Naive B cell (primary cell): ENCODE data around the gene RDH12. TPM values are rescaled to one million over a fixed set of nuclear protein-coding genes. Genes with fewer than 3 reads are reported as not detected.
A peak's percentile ranks its signal among the peaks of the same experiment; 100 is the strongest.
"Not testable (repeated sequence)": the region's sequence is repeated elsewhere in the genome, so short reads cannot be mapped to it uniquely, and the experiment has no call there.

Source experiments
- ATAC-seq, 2 donors: fragments of 150-1000 bp; cut with Tn5 transposase; 2 replicates each; pipeline ENCODE4 v1.10.0; 2021; ENCODE audit warnings: low read depth in 2 of 2, mild to moderate bottlenecking in 2 of 2, moderate library complexity in 2 of 2
- DNase-seq: peaks from one replicate; pipeline ENCODE4 v3.0.0; 2022
- H3K27ac Mint-ChIP-seq, 6 donors: one replicate each; pipeline ENCODE4 v1.8.0; 2020 to 2022; ENCODE audit warnings: mild to moderate bottlenecking in 6 of 6, mixed read lengths in 6 of 6, moderate library complexity in 5 of 6, inconsistent platforms in 2 of 6
- H3K27me3 Mint-ChIP-seq, 3 donors: one replicate each; pipeline ENCODE4 v1.8.0; 2021 to 2022; ENCODE audit warnings: mixed read lengths in 3 of 3, mild to moderate bottlenecking in 1 of 3
- H3K36me3 Mint-ChIP-seq, 2 donors: one replicate each; pipeline ENCODE4 v1.8.0; 2020 to 2022; ENCODE audit warnings: mixed read lengths in 2 of 2, inconsistent platforms in 1 of 2, mild to moderate bottlenecking in 1 of 2
- H3K4me1 Mint-ChIP-seq, 3 donors: one replicate each; pipeline ENCODE4 v1.8.0; 2020 to 2022; ENCODE audit warnings: mixed read lengths in 3 of 3, inconsistent platforms in 1 of 3, mild to moderate bottlenecking in 1 of 3, moderate library complexity in 1 of 3
- H3K4me3 Mint-ChIP-seq, 8 donors: one replicate each; pipeline ENCODE4 v1.8.0; 2020 to 2022; ENCODE audit warnings: mild to moderate bottlenecking in 8 of 8, mixed read lengths in 8 of 8, moderate library complexity in 8 of 8, inconsistent platforms in 2 of 8
- H3K9me3 Mint-ChIP-seq, 7 donors: one replicate each; pipeline ENCODE4 v1.8.0; 2020 to 2022; ENCODE audit warnings: mixed read lengths in 7 of 7, mild to moderate bottlenecking in 5 of 7, inconsistent platforms in 2 of 7, moderate library complexity in 1 of 7
- polyA plus RNA-seq, 6 donors: library from polyadenylated mRNA; unstranded; fragments of 300-500 nt; fragmentation: Illumina TruSeq; gene quantifications; one replicate each; pipeline ENCODE4 v1.2.3, GENCODE V29; 2021; ENCODE audit warnings: low read depth in 6 of 6

The RDH12 gene
- polyA plus RNA-seq, 6 donors from 2014 or later = not detected

DNA sequence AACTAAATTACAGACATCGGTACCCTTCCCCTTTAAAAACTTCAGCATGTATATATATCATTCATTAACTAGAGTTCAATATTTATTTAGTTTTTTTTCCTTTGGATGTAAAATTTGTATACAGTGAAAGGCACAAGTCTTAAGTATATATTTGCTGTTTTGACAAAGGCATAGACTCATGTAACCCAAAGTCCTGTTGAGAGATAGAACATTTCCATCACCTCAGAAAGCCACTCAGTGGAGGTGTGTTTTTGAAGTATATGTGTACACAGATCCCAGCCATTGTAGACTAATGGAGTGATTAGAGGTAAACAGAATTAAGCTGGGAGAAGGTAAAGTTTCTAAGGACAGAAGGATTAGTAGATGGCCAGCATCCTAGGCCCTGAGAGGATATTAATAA, 15.4 kb downstream of the RDH12 start:
- Mint-ChIP-seq H3K36me3 (no peaks in the 10 kb centered on the region), H3K4me3 (no peak overlapping the region), H3K9me3 (peaks cover 0 to 3% (median 0%) of the 10 kb centered on the region in 7 donors), H3K4me1 (no peaks in the 10 kb centered on the region), H3K27ac (no peak overlapping the region), H3K27me3 (peaks cover 12 to 24% (median 14%) of the 10 kb centered on the region in 3 donors)
- ATAC-seq (no peak), DNase-seq (no peak)

DNA sequence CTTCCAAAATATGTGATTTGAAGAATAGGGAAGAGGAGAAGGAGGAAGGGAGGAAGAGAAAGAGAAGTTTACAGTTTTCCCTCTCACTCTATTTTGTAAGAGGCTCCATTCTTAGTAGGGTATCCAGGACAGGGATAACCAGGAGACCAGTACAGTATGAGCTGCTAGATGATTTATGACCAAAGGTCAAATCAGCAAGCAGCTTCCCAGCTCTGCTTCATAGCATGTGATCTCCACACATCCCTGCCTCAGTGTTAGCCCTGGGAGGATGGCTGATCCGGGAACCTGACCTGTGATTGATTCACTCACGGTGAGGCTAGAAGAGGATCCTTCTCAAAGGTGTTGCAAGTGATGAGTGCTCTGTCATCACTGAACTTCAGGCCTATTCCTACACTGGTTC, 16.6 kb downstream of the RDH12 start:
- Mint-ChIP-seq H3K4me3 (no peak overlapping the region), H3K4me1 (peaks cover 4 to 11% (median 9%) of the 10 kb centered on the region in 3 donors), H3K27ac (no peak overlapping the region), H3K36me3 (no peaks in the 10 kb centered on the region), H3K27me3 (peaks cover 23 to 32% (median 24%) of the 10 kb centered on the region in 3 donors), H3K9me3 (peaks cover 0 to 3% (median 0%) of the 10 kb centered on the region in 7 donors)
- DNase-seq = no peak
- no peak for ATAC-seq

DNA sequence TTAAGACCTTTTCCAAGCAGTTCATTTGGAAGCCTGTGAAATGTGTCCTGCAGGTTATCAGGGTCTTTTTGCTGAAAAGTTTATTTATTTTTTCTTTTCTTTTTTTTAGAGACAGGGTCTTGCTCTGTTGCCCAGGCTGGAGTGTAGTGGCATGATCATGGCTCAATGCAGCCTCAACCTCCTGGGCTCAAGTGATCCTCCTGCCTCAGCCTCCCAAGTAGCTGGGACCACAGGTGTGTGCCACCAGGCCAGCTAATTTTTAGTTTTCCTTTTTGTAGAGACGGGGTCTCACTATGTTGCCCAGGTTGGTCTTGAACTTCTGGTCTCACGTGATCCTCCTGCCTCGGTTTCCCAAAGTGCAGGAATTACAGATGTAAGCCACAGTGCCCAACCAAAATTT, 17.7 kb downstream of the RDH12 start:
- H3K27ac Mint-ChIP-seq, H3K9me3 Mint-ChIP-seq, H3K36me3 Mint-ChIP-seq, DNase-seq, H3K4me3 Mint-ChIP-seq, ATAC-seq: not testable (repeated sequence)
- peaks cover 27 to 40% (median 31%) of the 10 kb centered on the region in 3 donors for H3K27me3 Mint-ChIP-seq
- peaks cover 4 to 11% (median 9%) of the 10 kb centered on the region in 3 donors for H3K4me1 Mint-ChIP-seq

GRCh38 chr14:67719866-67720265, 18.2 kb downstream of the RDH12 start:
- Mint-ChIP-seq H3K4me3 (no peak overlapping the region), H3K4me1 (peaks cover 4 to 11% (median 9%) of the 10 kb centered on the region in 3 donors), H3K9me3 (peaks cover 0 to 3% (median 0%) of the 10 kb centered on the region in 7 donors), H3K27ac (no peak overlapping the region), H3K36me3 (no peaks in the 10 kb centered on the region), H3K27me3 (peaks cover 27 to 45% (median 36%) of the 10 kb centered on the region in 3 donors)
- ATAC-seq (no peak), DNase-seq (no peak)

GRCh38 chr14:67721875-67722274, 20.2 kb downstream of the RDH12 start:
- Mint-ChIP-seq H3K27me3 (peaks cover 45 to 63% (median 55%) of the 10 kb centered on the region in 3 donors), H3K4me3 (no peak overlapping the region), H3K27ac (peak overlapping the region in 1 of 6 donors; percentile 45), H3K9me3 (peaks cover 0 to 3% (median 0%) of the 10 kb centered on the region in 7 donors), H3K36me3 (peaks cover 0 to 4% of the 10 kb centered on the region in 2 donors), H3K4me1 (peaks cover 4 to 11% (median 9%) of the 10 kb centered on the region in 3 donors)
- ATAC-seq (no peak), DNase-seq (no peak)

DNA sequence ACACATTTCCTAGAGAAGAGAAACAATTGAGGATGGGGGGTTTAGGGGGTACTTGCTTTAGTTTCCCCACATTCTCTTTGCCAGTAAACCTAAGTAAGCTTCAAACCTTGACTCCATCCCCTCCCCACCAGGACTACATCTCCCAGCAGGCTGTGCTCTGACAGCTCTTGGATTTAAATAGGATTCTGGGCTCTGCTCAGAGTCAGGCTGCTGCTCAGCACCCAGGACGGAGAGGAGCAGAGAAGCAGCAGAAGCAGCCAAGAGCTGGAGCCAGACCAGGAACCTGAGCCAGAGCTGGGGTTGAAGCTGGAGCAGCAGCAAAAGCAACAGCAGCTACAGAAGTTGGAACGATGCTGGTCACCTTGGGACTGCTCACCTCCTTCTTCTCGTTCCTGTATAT, 20.6 kb downstream of the RDH12 start:
- ATAC-seq = no peak
- Mint-ChIP-seq H3K27ac (no peak overlapping the region), H3K36me3 (peaks cover 0 to 8% of the 10 kb centered on the region in 2 donors), H3K4me3 (peak overlapping the region in 1 of 8 donors; percentile 55), H3K9me3 (peaks cover 0 to 3% (median 0%) of the 10 kb centered on the region in 7 donors), H3K27me3 (peaks cover 46 to 66% (median 59%) of the 10 kb centered on the region in 3 donors), H3K4me1 (peaks cover 4 to 11% (median 9%) of the 10 kb centered on the region in 3 donors)
- no peak for DNase-seq

DNA sequence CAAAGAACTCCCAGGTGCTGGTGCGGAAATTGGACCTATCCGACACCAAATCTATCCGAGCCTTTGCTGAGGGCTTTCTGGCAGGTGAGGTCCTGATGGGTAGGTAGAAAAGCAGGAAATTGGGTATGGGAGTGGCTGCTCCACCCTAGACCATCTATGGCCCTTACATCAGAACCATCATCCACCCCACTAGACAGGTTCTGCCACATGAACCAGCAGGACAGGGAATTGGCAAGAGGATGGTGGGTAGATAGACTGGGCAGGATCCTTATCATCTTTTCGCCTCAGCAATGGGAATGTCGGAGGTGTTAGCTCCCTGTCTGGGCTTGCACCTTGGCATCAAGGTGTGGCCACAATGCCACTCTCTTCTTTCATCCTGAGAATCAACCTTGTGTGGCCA, 23.5 kb downstream of the RDH12 start:
- H3K27ac Mint-ChIP-seq = no peak overlapping the region

DNA sequence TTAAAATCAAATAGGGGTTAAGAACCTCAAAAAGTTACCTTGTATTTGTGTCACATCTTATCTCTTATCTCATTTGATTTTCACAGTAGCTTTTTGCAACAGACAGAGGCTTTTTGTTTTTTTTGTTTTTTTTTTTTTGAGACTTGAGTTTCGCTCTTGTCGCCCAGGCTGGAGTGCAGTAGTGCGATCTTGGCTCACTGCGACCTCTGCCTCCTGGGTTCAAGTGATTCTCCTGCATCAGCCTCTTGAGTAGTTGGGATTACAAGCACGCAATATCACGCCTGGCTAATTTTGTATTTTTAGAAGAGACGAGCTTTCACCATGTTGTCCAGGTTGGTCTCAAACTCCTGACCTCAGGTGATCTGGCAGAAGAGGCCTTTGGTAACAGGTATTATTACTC, 25.7 kb downstream of the RDH12 start:
- ATAC-seq (no peak), DNase-seq (no peak)
- Mint-ChIP-seq H3K27me3 (peaks cover 35 to 43% (median 43%) of the 10 kb centered on the region in 3 donors), H3K9me3 (peaks cover 0 to 3% (median 0%) of the 10 kb centered on the region in 7 donors), H3K4me3 (no peak overlapping the region), H3K4me1 (peaks cover 4 to 8% (median 8%) of the 10 kb centered on the region in 3 donors), H3K36me3 (peaks cover 0 to 10% of the 10 kb centered on the region in 2 donors), H3K27ac (no peak overlapping the region)

More for the DNA sequence above, 23.5 kb downstream of the RDH12 start:
- no peak overlapping the region for H3K4me3 Mint-ChIP-seq
- ATAC-seq (no peak), DNase-seq (no peak)
- peaks cover 4 to 11% (median 9%) of the 10 kb centered on the region in 3 donors for H3K4me1 Mint-ChIP-seq
- H3K9me3 Mint-ChIP-seq = peaks cover 0 to 3% (median 0%) of the 10 kb centered on the region in 7 donors
- peaks cover 46 to 63% (median 60%) of the 10 kb centered on the region in 3 donors for H3K27me3 Mint-ChIP-seq
- H3K36me3 Mint-ChIP-seq = peaks cover 0 to 10% of the 10 kb centered on the region in 2 donors

DNA sequence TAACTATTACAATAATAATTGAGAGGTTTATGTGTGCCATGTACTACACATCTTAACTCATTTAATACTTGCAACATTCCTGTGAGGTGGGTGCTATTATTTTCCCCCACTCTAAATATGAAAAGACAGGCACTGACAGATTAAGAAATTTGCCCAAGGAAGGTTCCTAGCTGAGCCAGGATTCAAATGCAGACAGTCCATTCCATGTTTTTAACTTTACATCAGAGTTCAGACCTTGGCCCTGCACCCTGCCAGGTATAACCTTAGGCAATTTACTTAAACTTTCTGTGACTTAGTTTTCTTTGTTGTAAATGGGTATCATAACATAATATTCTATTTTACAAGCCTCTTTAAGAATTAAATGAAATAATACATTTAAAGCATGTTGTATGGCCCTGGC, 26.6 kb downstream of the RDH12 start:
- Mint-ChIP-seq H3K36me3 (peaks cover 0 to 10% of the 10 kb centered on the region in 2 donors), H3K27ac (no peak overlapping the region), H3K9me3 (peaks cover 0 to 3% (median 0%) of the 10 kb centered on the region in 7 donors), H3K27me3 (peaks cover 27 to 36% (median 34%) of the 10 kb centered on the region in 3 donors), H3K4me1 (no peaks in the 10 kb centered on the region), H3K4me3 (no peak overlapping the region)
- ATAC-seq (no peak), DNase-seq (no peak)

DNA sequence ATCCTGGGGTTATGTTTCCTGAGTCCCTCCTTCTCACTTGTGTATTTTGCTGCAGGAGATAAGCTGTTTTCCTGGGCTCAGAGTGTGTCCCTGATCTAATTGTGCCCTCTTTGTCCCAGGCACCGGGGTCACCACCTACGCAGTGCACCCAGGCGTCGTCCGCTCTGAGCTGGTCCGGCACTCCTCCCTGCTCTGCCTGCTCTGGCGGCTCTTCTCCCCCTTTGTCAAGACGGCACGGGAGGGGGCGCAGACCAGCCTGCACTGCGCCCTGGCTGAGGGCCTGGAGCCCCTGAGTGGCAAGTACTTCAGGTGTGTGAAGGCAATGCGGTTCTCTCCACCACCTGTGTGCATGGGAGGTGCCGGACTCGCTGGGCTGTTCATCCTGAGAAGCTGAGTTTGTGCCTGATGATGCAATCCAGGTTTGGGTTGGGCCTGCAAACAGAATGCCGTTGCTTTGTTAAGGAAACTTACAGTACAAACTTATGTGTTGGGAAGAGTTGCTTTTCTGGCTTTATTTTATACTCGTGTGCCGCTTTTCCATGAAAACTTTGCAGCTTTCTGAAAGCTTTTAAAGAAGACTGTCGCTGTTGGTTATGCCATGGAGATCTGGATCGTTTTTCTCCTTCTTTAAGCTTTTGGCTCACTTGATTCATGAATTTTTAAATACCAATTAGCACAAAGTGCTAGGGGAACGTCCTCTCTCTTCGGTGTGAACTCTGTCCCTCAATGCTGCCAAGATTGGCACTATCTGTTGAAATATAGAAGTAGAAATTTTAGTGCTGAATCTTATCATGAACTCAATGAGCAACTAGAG, 27.6 kb downstream of the RDH12 start:
- DNase-seq = no peak
- Mint-ChIP-seq H3K4me1 (no peaks in the 10 kb centered on the region), H3K27ac (no peak overlapping the region), H3K27me3 (peaks cover 19 to 29% (median 27%) of the 10 kb centered on the region in 3 donors), H3K36me3 (peaks cover 0 to 10% of the 10 kb centered on the region in 2 donors), H3K4me3 (no peak overlapping the region), H3K9me3 (peaks cover 0 to 3% (median 0%) of the 10 kb centered on the region in 7 donors)
- ATAC-seq = no peak

DNA sequence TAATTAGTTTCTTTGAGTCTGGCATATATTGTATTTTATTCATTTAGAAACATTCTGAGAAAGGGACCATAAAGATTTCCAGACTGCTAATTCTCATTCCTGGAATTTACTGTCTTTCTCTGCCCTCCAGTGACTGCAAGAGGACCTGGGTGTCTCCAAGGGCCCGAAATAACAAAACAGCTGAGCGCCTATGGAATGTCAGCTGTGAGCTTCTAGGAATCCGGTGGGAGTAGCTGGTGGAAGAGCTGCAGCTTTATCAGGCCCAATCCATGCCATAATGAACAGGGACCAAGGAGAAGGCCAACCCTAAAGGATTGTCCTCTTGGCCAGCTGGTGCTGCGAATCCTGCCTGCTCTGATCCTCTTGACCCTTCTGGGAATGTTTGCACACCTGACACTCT, 31.9 kb downstream of the RDH12 start:
- no peaks in the 10 kb centered on the region for H3K4me1 Mint-ChIP-seq
- H3K4me3 Mint-ChIP-seq = no peak overlapping the region
- H3K9me3 Mint-ChIP-seq = no peaks in the 10 kb centered on the region
- ATAC-seq = no peak
- H3K36me3 Mint-ChIP-seq = no peaks in the 10 kb centered on the region
- no peaks in the 10 kb centered on the region for H3K27me3 Mint-ChIP-seq
- DNase-seq = no peak
- no peak overlapping the region for H3K27ac Mint-ChIP-seq

GRCh38 chr14:67734675-67735074, 33.0 kb downstream of the RDH12 start:
- Mint-ChIP-seq H3K9me3 (no peaks in the 10 kb centered on the region), H3K4me1 (no peaks in the 10 kb centered on the region)

DNA sequence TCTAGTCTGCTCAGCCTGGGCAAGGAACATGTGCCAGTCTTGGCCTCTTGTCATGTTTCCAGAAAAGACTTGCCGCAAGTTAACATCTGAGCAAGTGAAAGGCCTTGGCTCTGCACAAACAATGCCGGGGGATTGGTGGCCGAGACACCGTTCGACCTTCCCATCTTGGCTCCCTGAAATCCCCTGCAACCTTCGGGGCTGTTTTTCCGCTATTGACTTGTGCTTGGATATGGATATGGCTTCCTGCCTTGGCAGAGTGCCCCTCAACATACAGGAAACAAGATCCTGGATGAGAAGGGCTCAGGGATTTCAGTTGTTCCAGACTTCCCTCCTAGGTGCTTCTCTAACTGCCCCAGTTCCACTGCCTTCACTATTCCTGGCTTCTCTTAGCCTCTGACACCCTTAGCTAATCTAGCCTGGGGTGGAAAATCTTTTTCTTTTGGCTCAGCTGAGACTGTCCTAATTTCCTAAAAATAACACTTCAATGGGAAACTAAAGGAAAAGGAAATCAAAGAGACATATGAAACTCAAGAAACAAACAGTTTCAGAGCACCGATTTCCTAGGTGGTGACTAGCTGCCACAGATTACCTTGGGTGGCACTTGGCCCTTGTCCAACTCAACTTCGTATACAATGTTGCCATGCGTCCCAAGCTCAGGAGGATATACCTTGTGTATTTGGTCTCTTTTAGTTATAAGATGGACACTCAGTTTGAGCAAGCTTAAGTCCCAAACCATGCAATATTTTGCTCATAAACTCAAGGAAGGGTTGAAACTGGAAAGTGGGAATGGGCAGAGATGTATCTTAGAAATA, 33.9 kb downstream of the RDH12 start:
- no peak for DNase-seq
- Mint-ChIP-seq H3K4me3 (peak overlapping the region in 1 of 8 donors; percentile 15), H3K27me3 (no peaks in the 10 kb centered on the region), H3K9me3 (no peaks in the 10 kb centered on the region), H3K4me1 (no peaks in the 10 kb centered on the region), H3K36me3 (no peaks in the 10 kb centered on the region), H3K27ac (peak overlapping the region in 2 of 6 donors; percentile 15 to 74)
- ATAC-seq = no peak

More at GRCh38 chr14:67734675-67735074, 33.0 kb downstream of the RDH12 start:
- Mint-ChIP-seq H3K27me3 (no peaks in the 10 kb centered on the region), H3K4me3 (no peak overlapping the region), H3K36me3 (no peaks in the 10 kb centered on the region), H3K27ac (no peak overlapping the region)
- ATAC-seq = no peak
- DNase-seq = no peak
